Kidney (tissue), 22 donors: ENCODE measurements around the gene OSTF1. TPM values are rescaled to one million over a fixed set of nuclear protein-coding genes. Genes with fewer than 3 reads are reported as not detected.

Experiments used
- DNase-seq, 5 donors: peaks; one replicate each; pipeline ENCODE4 v3.0.0-alpha.2; 2013 to 2020
- FAIRE-seq: peaks from 2 replicates; lab custom pipeline; 2012; peaks lifted over from hg19 to GRCh38; lab: Jason Lieb, UNC
- H3K27ac ChIP-seq, 2 donors: one replicate each; pipeline ENCODE4 v1.7.0; 2013; ENCODE audit warnings: low read depth in 2 of 2, low read length in 2 of 2, inconsistent platforms in 1 of 2
- H3K27me3 ChIP-seq: one replicate; pipeline ENCODE4 v1.7.1; 2013; ENCODE audit warnings: low read length, inconsistent platforms; ENCODE audit not compliant: control insufficient read depth, insufficient read depth
- H3K36me3 ChIP-seq, 3 donors: one replicate each; pipeline versions ENCODE4 v1.7.0 to v1.7.1; 2013; ENCODE audit warnings: low read length in 3 of 3, control low read depth in 1 of 3, inconsistent platforms in 1 of 3; ENCODE audit not compliant: insufficient read depth in 3 of 3, control insufficient read depth in 2 of 3
- H3K4me1 ChIP-seq, 3 donors: one replicate each; pipeline versions ENCODE4 v1.7.0 to v1.7.1; 2013; ENCODE audit warnings: low read length in 3 of 3, inconsistent platforms in 1 of 3, low read depth in 1 of 3; ENCODE audit not compliant: control insufficient read depth in 2 of 3, insufficient read depth in 2 of 3
- H3K4me3 ChIP-seq, 3 donors: one replicate each; pipeline versions ENCODE4 v1.7.0 to v1.8.1; 2013; ENCODE audit warnings: low read length in 3 of 3, control low read depth in 1 of 3, inconsistent platforms in 1 of 3
- H3K9ac ChIP-seq, 3 donors: one replicate each; pipeline versions ENCODE4 v1.7.0 to v1.7.1; 2013; ENCODE audit warnings: low read length in 3 of 3, control low read depth in 1 of 3, inconsistent platforms in 1 of 3
- H3K9me3 ChIP-seq, 3 donors: one replicate each; pipeline versions ENCODE4 v1.7.0 to v1.7.1; 2013; ENCODE audit warnings: low read length in 3 of 3, control low read depth in 1 of 3, inconsistent platforms in 1 of 3; ENCODE audit not compliant: control insufficient read depth in 2 of 3, insufficient read depth in 1 of 3
- CTCF ChIP-seq: IDR thresholded peaks from 3 replicates; pipeline ENCODE4 v1.5.1; 2012; ENCODE audit warnings: mild to moderate bottlenecking, moderate library complexity, borderline replicate concordance; ENCODE audit not compliant: insufficient read depth; ENCODE audit errors: extremely low read depth
- intact Hi-C: fragments of 100-400 bp; cut with DNase I; formaldehyde crosslinking; loops from one replicate; pipeline ENCODE4 v1.11.1; 2022
- long read RNA-seq, 10 donors: library from polyadenylated mRNA in 1 of 10; unstranded in 1 of 10; transcript quantifications; one replicate each; pipeline ENCODE4 v2.0.0 and lab custom pipeline, GENCODE V29; 2021 to 2026
- polyA plus RNA-seq: library from polyadenylated mRNA; stranded (reverse); fragments of 350-450 nt; fragmentation: Illumina TruSeq; extraction: RNeasy Lipid Tissue Mini Kit (QIAGEN cat#74804); gene quantifications from one replicate; pipeline ENCODE4 v1.2.3, GENCODE V29; 2014; ENCODE audit warnings: low read depth, low replicate concordance; ENCODE audit not compliant: insufficient read depth
- total RNA-seq: library from RNA; stranded (reverse); fragmentation: NEBNext Ultra II Directional; extraction: Animal tissue kit (Norgen Biotek cat#: 25700); gene quantifications from one replicate; pipeline ENCODE4 v1.2.1, GENCODE V29; 2021
- donor health status: control.
- donor health status: control.
- donor health status: control.
- donor health status: control.
- donor health status: control.
- donor health status: DM: yes; HTN: yes; CAD: no.
- donor health status: Normal renal cell carcinoma (clear cell type).

The OSTF1 gene
- total RNA-seq, result 52.7 TPM
- polyA plus RNA-seq, result 42.8 TPM
- long read RNA-seq, donor 1, transcript OSTF1-201 (10 exons, 1,319 nt), result major isoform, 7 of 14 reads
- long read RNA-seq, donor 1, partial matches to known transcripts, result 7 of 14 reads
- long read RNA-seq, donor 1, other reads (novel, unspliced or antisense), result 0 of 14 reads
- long read RNA-seq, donor 2, transcript OSTF1-201 (10 exons, 1,319 nt), result major isoform, 5 of 5 reads
- long read RNA-seq, donor 2, partial matches to known transcripts, result 0 of 5 reads
- long read RNA-seq, donor 2, other reads (novel, unspliced or antisense), result 0 of 5 reads
- long read RNA-seq, donor 3, transcript OSTF1-201 (10 exons, 1,319 nt), result major isoform, 8 of 8 reads
- long read RNA-seq, donor 3, partial matches to known transcripts, result 0 of 8 reads
- long read RNA-seq, donor 3, other reads (novel, unspliced or antisense), result 0 of 8 reads
- long read RNA-seq, donor 4, transcript OSTF1-201 (10 exons, 1,319 nt), result major isoform, 7 of 7 reads
- long read RNA-seq, donor 4, partial matches to known transcripts, result 0 of 7 reads
- long read RNA-seq, donor 4, other reads (novel, unspliced or antisense), result 0 of 7 reads
- long read RNA-seq, donor 5, partial matches to known transcripts, result 0 of 3 reads
- long read RNA-seq, donor 5, other reads (novel, unspliced or antisense), result 0 of 3 reads
- long read RNA-seq, donor 6, transcript OSTF1-201 (10 exons, 1,319 nt), result major isoform, 16 of 16 reads
- long read RNA-seq, donor 6, partial matches to known transcripts, result 0 of 16 reads
- long read RNA-seq, donor 6, other reads (novel, unspliced or antisense), result 0 of 16 reads
- long read RNA-seq, donor 7, transcript OSTF1-201 (10 exons, 1,319 nt), result major isoform, 36 of 51 reads
- long read RNA-seq, donor 7, partial matches to known transcripts, result 4 of 51 reads
- long read RNA-seq, donor 7, other reads (novel, unspliced or antisense), result 11 of 51 reads
- long read RNA-seq, donor 8, transcript OSTF1-201 (10 exons, 1,319 nt), result major isoform, 15 of 15 reads
- long read RNA-seq, donor 8, partial matches to known transcripts, result 0 of 15 reads
- long read RNA-seq, donor 8, other reads (novel, unspliced or antisense), result 0 of 15 reads
- long read RNA-seq, donor 9, transcript OSTF1-201 (10 exons, 1,319 nt), result major isoform, 6 of 6 reads
- long read RNA-seq, donor 9, partial matches to known transcripts, result 0 of 6 reads
- long read RNA-seq, donor 9, other reads (novel, unspliced or antisense), result 0 of 6 reads
- long read RNA-seq, donor 10, transcript OSTF1-201 (10 exons, 1,319 nt), result major isoform, 6 of 6 reads
- long read RNA-seq, donor 10, partial matches to known transcripts, result 0 of 6 reads
- long read RNA-seq, donor 10, other reads (novel, unspliced or antisense), result 0 of 6 reads

GRCh38 chr9:75087824-75088645 is at the start of gene OSTF1, which contains the start of gene NMRK1:
OSTF1 (plus strand) TSS chr9:75088514; CDS start chr9:75088693, 179 bp downstream.
NMRK1 (minus strand) TSS chr9:75088155; CDS start chr9:75083115, 5,040 bp downstream.
- Histone ChIP-seq H3K27ac (peak within 1 kb of the TSS; percentile 92 to 97), H3K4me3 (peak within 1 kb of the TSS; percentile 82 to 95 (median 82)), H3K9me3 (no peaks in the 10 kb centered on the region), H3K27me3 (no peaks in the 10 kb centered on the region), H3K9ac (peak within 1 kb of the TSS; percentile 70 to 85 (median 82)), H3K36me3 (no peaks in the 10 kb centered on the region), H3K4me1 (peaks cover 0 to 32% (median 29%) of the 10 kb centered on the region in 3 donors)
- peak; percentile 96 to 99 (median 98) for DNase-seq
- no peak for TF ChIP-seq CTCF
- no peak for FAIRE-seq
- intact Hi-C loops, result no loop called here

GRCh38 chr9:75039009-75039408 is 49.3 kb upstream of the OSTF1 start:
- DNase-seq (no peak), FAIRE-seq (no peak)
- intact Hi-C loops, result no loop called here
- no peaks in the 10 kb centered on the region for H3K27me3 ChIP-seq
- H3K4me1 ChIP-seq, result peaks cover 0 to 5% (median 0%) of the 10 kb centered on the region in 3 donors
- H3K27ac ChIP-seq, result no peak overlapping the region
- no peaks in the 10 kb centered on the region for H3K9me3 ChIP-seq
- H3K36me3 ChIP-seq, result no peaks in the 10 kb centered on the region
- H3K4me3 ChIP-seq, result no peak overlapping the region
- H3K9ac ChIP-seq, result no peak overlapping the region
- TF ChIP-seq CTCF, result no peak

- intact Hi-C loops, result no loop called here
- H3K36me3 ChIP-seq, result no peaks in the 10 kb centered on the region
- H3K4me3 ChIP-seq, result no peak overlapping the region
- DNase-seq (no peak), FAIRE-seq (no peak)
- TF ChIP-seq CTCF, result no peak
- H3K9ac ChIP-seq, result no peak overlapping the region
- H3K4me1 ChIP-seq, result no peaks in the 10 kb centered on the region
- H3K27me3 ChIP-seq, result no peaks in the 10 kb centered on the region
- H3K9me3 ChIP-seq, result no peaks in the 10 kb centered on the region
- H3K27ac ChIP-seq, result no peak overlapping the region
Observed at GRCh38 chr9:75039801-75040200, 48.5 kb upstream of the OSTF1 start.
